ENCODE results near the gene ACTL8. TPM values are rescaled to one million over a fixed set of nuclear protein-coding genes. Genes with fewer than 3 reads are reported as not detected.

The ACTL8 gene
- polyA plus RNA-seq, 1 donor (not counting 4 experiments of a cell fraction or from before 2014, with no cell fraction given) = not detected

DNA sequence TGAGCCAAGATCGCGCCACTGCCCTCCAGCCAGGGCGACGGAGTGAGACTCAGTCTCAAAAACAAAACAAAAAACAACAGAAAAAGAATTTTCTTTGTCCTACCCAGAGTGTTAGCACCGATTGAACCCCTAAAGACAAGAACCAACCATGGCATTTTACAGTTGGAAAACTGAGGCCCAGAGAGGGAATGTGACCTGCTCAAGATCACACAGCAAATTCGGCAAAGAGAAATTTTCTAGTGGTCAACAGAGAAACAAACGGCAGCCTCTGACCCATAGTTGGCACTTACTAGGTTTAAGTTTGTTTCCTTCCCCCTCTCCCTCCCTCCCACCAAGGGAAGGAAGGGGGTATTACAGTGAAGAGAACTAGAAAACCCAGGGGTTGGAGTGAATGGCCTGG is 20.5 kb upstream of the ACTL8 start:
- H3K4me1 ChIP-seq (ENCODE audit: control insufficient read depth, extremely low read depth, insufficient read depth, low read length) = no peaks in the 10 kb centered on the region
- no peak overlapping the region for H2AFZ ChIP-seq (ENCODE audit: control insufficient read depth, low read length)
- no peaks in the 10 kb centered on the region for H3K36me3 ChIP-seq (ENCODE audit: control insufficient read depth in 2 of 2, extremely low read depth in 1 of 2, insufficient read depth in 2 of 2, low read length in 2 of 2)
- dilution Hi-C loops (cut with MboI; ENCODE audit: extremely low pct_ligation_motif_present, low sequenced_read_pairs) = no loop called here
- FAIRE-seq (no peak), DNase-seq (ENCODE audit: low read depth, low spot score) (no peak)
- no peak overlapping the region for H3K27ac ChIP-seq (ENCODE audit: control insufficient read depth, insufficient read depth, low read length)
- no peak overlapping the region for H3K4me3 ChIP-seq (ENCODE audit: control insufficient read depth in 2 of 3, extremely low read depth in 1 of 3, insufficient read depth in 2 of 3, low read depth in 1 of 3, low read length in 3 of 3)
- no peaks in the 10 kb centered on the region for H3K79me2 ChIP-seq (ENCODE audit: control insufficient read depth, insufficient read depth, low read length)
- no peaks in the 10 kb centered on the region for H3K27me3 ChIP-seq (ENCODE audit: control insufficient read depth, extremely low read depth, insufficient read depth, low read length)
- no peaks in the 10 kb centered on the region for H3K9me1 ChIP-seq (ENCODE audit: control insufficient read depth, extremely low read depth, insufficient read depth, low read length)
- TF ChIP-seq, protein P1, sequence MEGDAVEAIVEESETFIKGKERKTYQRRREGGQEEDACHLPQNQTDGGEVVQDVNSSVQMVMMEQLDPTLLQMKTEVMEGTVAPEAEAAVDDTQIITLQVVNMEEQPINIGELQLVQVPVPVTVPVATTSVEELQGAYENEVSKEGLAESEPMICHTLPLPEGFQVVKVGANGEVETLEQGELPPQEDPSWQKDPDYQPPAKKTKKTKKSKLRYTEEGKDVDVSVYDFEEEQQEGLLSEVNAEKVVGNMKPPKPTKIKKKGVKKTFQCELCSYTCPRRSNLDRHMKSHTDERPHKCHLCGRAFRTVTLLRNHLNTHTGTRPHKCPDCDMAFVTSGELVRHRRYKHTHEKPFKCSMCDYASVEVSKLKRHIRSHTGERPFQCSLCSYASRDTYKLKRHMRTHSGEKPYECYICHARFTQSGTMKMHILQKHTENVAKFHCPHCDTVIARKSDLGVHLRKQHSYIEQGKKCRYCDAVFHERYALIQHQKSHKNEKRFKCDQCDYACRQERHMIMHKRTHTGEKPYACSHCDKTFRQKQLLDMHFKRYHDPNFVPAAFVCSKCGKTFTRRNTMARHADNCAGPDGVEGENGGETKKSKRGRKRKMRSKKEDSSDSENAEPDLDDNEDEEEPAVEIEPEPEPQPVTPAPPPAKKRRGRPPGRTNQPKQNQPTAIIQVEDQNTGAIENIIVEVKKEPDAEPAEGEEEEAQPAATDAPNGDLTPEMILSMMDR (optimal IDR thresholded peaks at IDR 0.05 in 1 of 3, IDR thresholded peaks at IDR 0.05 in 1 of 3, conservative IDR thresholded peaks at IDR 0.05 in 1 of 3; ENCODE audit: extremely low read depth in 1 of 3, insufficient read depth in 2 of 3, low read length in 3 of 3) = no peak
- no peak for TF ChIP-seq EZH2 (IDR thresholded peaks at IDR 0.05; ENCODE audit: low read length)
- H3K9ac ChIP-seq (ENCODE audit: control insufficient read depth, extremely low read depth, insufficient read depth, low read length) = no peak overlapping the region
- no peak overlapping the region for H3K4me2 ChIP-seq (ENCODE audit: control insufficient read depth, extremely low read depth, insufficient read depth, low read depth, low read length)
- no peaks in the 10 kb centered on the region for H4K20me1 ChIP-seq (ENCODE audit: control insufficient read depth, extremely low read depth, insufficient read depth, low read length)
- no peaks in the 10 kb centered on the region for H3K9me3 ChIP-seq (ENCODE audit: control insufficient read depth, low read depth, low read length)

DNA sequence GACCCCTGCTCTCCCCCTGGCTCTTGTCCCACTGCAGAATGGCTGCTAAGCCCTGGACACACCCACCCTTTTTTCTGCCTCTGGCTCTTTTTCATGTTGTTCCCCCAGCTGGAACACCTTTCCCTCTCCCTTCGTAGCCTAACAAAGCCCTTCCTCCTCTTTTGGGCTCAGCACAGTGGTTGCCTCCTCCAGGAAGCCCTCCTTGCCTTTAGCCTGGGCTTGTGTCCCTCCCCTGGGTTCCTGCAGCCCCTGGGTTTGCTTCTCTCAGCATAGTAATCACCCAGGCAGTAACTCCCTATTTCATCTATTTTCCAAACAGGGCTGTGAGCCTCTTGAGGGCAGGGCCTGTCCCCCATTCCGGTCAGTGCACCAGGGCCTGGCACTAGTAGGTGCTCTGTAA is 19.8 kb upstream of the ACTL8 start:
- TF ChIP-seq EZH2 (IDR thresholded peaks at IDR 0.05; ENCODE audit: low read length) = no peak
- TF ChIP-seq, protein P1 (optimal IDR thresholded peaks at IDR 0.05 in 1 of 3, IDR thresholded peaks at IDR 0.05 in 1 of 3, conservative IDR thresholded peaks at IDR 0.05 in 1 of 3; ENCODE audit: extremely low read depth in 1 of 3, insufficient read depth in 2 of 3, low read length in 3 of 3) = no peak
- Histone ChIP-seq H3K9ac (ENCODE audit: control insufficient read depth, extremely low read depth, insufficient read depth, low read length) (no peak overlapping the region), H3K36me3 (ENCODE audit: control insufficient read depth in 2 of 2, extremely low read depth in 1 of 2, insufficient read depth in 2 of 2, low read length in 2 of 2) (no peaks in the 10 kb centered on the region), H3K4me1 (ENCODE audit: control insufficient read depth, extremely low read depth, insufficient read depth, low read length) (no peaks in the 10 kb centered on the region), H3K9me3 (ENCODE audit: control insufficient read depth, low read depth, low read length) (no peaks in the 10 kb centered on the region), H3K79me2 (ENCODE audit: control insufficient read depth, insufficient read depth, low read length) (no peaks in the 10 kb centered on the region), H3K27ac (ENCODE audit: control insufficient read depth, insufficient read depth, low read length) (no peak overlapping the region), H3K27me3 (ENCODE audit: control insufficient read depth, extremely low read depth, insufficient read depth, low read length) (no peaks in the 10 kb centered on the region), H3K9me1 (ENCODE audit: control insufficient read depth, extremely low read depth, insufficient read depth, low read length) (no peaks in the 10 kb centered on the region), H3K4me2 (ENCODE audit: control insufficient read depth, extremely low read depth, insufficient read depth, low read depth, low read length) (no peak overlapping the region), H2AFZ (ENCODE audit: control insufficient read depth, low read length) (no peak overlapping the region), H4K20me1 (ENCODE audit: control insufficient read depth, extremely low read depth, insufficient read depth, low read length) (no peaks in the 10 kb centered on the region), H3K4me3 (ENCODE audit: control insufficient read depth in 2 of 3, extremely low read depth in 1 of 3, insufficient read depth in 2 of 3, low read depth in 1 of 3, low read length in 3 of 3) (no peak overlapping the region)
- DNase-seq (ENCODE audit: low read depth, low spot score) = no peak
- no peak for FAIRE-seq
- dilution Hi-C loops (cut with MboI; ENCODE audit: extremely low pct_ligation_motif_present, low sequenced_read_pairs) = no loop called here

Data from keratinocyte (primary cell).